Measurements from ENCODE around the gene ANAPC5. TPM values are rescaled to one million over a fixed set of nuclear protein-coding genes. Genes with fewer than 3 reads are reported as not detected.

The ANAPC5 gene
- total and polyA plus RNA-seq, 7 experiments from 2014 or later: 88.1 to 172 (median 141) TPM

GRCh38 chr12:121294151-121294889 is 57.9 kb downstream of the ANAPC5 start:
- Mint-ChIP-seq H3K9me3 (no peaks in the 10 kb centered on the region), H3K36me3 (peaks cover 0 to 11% (median 5%) of the 10 kb centered on the region in 5 donors), H3K4me1 (peaks cover 6 to 37% (median 23%) of the 10 kb centered on the region in 7 donors), H3K27me3 (no peaks in the 10 kb centered on the region), H3K4me3 (peak overlapping the region in 6 of 10 donors; percentile 23 to 92 (median 57)), H3K27ac (no peak overlapping the region)
- Histone ChIP-seq H3K27ac (ENCODE audit: low read depth, low read length) (no peak overlapping the region), H3K36me3 (ENCODE audit: control insufficient read depth in 2 of 3, insufficient read depth in 3 of 3, low read length in 3 of 3) (no peaks in the 10 kb centered on the region), H3K4me1 (ENCODE audit: control insufficient read depth in 2 of 2, insufficient read depth in 2 of 2, low read length in 2 of 2) (peaks cover 12 to 14% of the 10 kb centered on the region in 2 donors), H3K27me3 (ENCODE audit: control insufficient read depth in 2 of 2, insufficient read depth in 2 of 2, low read length in 2 of 2) (no peaks in the 10 kb centered on the region), H3K4me3 (ENCODE audit: low read length) (no peak overlapping the region), H3K9me3 (ENCODE audit: control insufficient read depth in 2 of 3, low read length in 3 of 3) (no peaks in the 10 kb centered on the region)
- ChIA-PET CTCF (no interaction called here), POLR2A (interaction anchor here (0.6 to 2.0 kb wide), 3 partner anchors 55 to 748 kb away, joined by 3 to 5 read pairs (median 3); no protein-coding TSS in a partner anchor)
- ATAC-seq: no peak
- intact Hi-C loops (cut with micrococcal nuclease): no loop called here
- no peak for DNase-seq

DNA sequence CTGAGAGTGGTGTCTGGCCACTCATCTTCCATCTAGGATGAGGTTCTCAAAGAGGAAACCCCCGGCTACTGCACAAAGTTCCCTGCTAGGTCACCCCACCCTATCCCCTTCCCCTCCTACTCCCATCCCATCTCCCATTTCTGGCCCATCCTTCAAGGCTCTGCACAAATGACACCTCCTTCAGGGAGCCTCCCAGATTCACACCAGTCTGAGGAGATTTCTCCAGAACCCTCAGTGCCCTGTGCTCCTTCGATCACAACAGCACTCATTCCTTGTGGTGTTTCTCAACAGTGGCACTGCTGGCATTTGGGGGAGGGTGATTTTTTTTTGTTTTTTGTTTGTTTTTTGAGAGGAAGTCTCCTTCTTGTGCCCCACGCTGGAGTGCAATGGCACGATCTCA is 58.6 kb downstream of the ANAPC5 start:
- Mint-ChIP-seq H3K27me3 (no peaks in the 10 kb centered on the region), H3K4me3 (peak overlapping the region in 1 of 10 donors; percentile 35), H3K27ac (peak overlapping the region in 1 of 9 donors; percentile 56), H3K36me3 (peaks cover 0 to 11% (median 5%) of the 10 kb centered on the region in 5 donors), H3K4me1 (peaks cover 6 to 34% (median 23%) of the 10 kb centered on the region in 7 donors), H3K9me3 (no peaks in the 10 kb centered on the region)
- Histone ChIP-seq H3K27ac (ENCODE audit: low read depth, low read length) (no peak overlapping the region), H3K36me3 (ENCODE audit: control insufficient read depth in 2 of 3, insufficient read depth in 3 of 3, low read length in 3 of 3) (no peaks in the 10 kb centered on the region), H3K9me3 (ENCODE audit: control insufficient read depth in 2 of 3, low read length in 3 of 3) (no peaks in the 10 kb centered on the region), H3K4me1 (ENCODE audit: control insufficient read depth in 2 of 2, insufficient read depth in 2 of 2, low read length in 2 of 2) (peaks cover 12 to 14% of the 10 kb centered on the region in 2 donors), H3K27me3 (ENCODE audit: control insufficient read depth in 2 of 2, insufficient read depth in 2 of 2, low read length in 2 of 2) (no peaks in the 10 kb centered on the region), H3K4me3 (ENCODE audit: low read length) (no peak overlapping the region)
- ChIA-PET POLR2A (no interaction called here), CTCF (no interaction called here)
- ATAC-seq (no peak), DNase-seq (no peak)
- intact Hi-C loops (cut with micrococcal nuclease): no loop called here

- DNase-seq: no peak
- no peaks in the 10 kb centered on the region for H3K36me3 ChIP-seq (ENCODE audit: control insufficient read depth in 2 of 3, insufficient read depth in 3 of 3, low read length in 3 of 3)
- ChIA-PET CTCF (no interaction called here), POLR2A (interaction anchor here (0.7 kb wide), 1 partner anchor 158 kb away, joined by 3 read pairs; the partner anchor contains the start of gene P2RX7)
- Mint-ChIP-seq H3K36me3 (peaks cover 0 to 14% (median 5%) of the 10 kb centered on the region in 5 donors), H3K4me1 (peaks cover 6 to 31% (median 18%) of the 10 kb centered on the region in 7 donors), H3K27me3 (no peaks in the 10 kb centered on the region), H3K9me3 (no peaks in the 10 kb centered on the region), H3K4me3 (no peak overlapping the region), H3K27ac (peak overlapping the region in 1 of 9 donors; percentile 65)
- H3K27ac ChIP-seq (ENCODE audit: low read depth, low read length): no peak overlapping the region
- H3K4me3 ChIP-seq (ENCODE audit: low read length): no peak overlapping the region
- ATAC-seq: no peak
- no peaks in the 10 kb centered on the region for H3K27me3 ChIP-seq (ENCODE audit: control insufficient read depth in 2 of 2, insufficient read depth in 2 of 2, low read length in 2 of 2)
- intact Hi-C loops (cut with micrococcal nuclease): no loop called here
- H3K9me3 ChIP-seq (ENCODE audit: control insufficient read depth in 2 of 3, low read length in 3 of 3): no peaks in the 10 kb centered on the region
- peaks cover 3 to 4% of the 10 kb centered on the region in 2 donors for H3K4me1 ChIP-seq (ENCODE audit: control insufficient read depth in 2 of 2, insufficient read depth in 2 of 2, low read length in 2 of 2)
Observed at GRCh38 chr12:121290410-121290809, 61.8 kb downstream of the ANAPC5 start.

DNA sequence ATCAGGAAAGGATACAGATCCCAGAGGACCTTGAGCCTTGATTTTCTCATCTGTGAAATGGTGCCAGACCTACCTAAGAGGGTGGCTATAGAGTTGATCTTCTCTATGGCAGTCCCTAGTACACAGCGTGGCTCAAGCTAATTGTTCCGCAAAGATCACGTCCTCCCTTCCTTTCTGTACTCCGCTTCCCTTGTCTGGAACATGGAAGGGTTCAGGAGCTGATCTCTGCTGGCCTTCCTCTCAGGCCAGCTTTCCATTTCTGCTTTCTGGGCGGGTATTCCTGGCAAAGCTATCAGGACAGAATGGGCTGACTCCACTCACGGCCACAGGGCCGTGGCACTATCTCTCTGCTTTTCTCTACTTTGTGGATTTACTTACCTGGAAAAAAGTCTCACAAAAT is 62.2 kb downstream of the ANAPC5 start:
- no peak overlapping the region for H3K4me3 Mint-ChIP-seq
- no peaks in the 10 kb centered on the region for H3K27me3 Mint-ChIP-seq
- peak overlapping the region in 1 of 9 donors; percentile 65 for H3K27ac Mint-ChIP-seq
- Histone ChIP-seq H3K27me3 (ENCODE audit: control insufficient read depth in 2 of 2, insufficient read depth in 2 of 2, low read length in 2 of 2) (no peaks in the 10 kb centered on the region), H3K9me3 (ENCODE audit: control insufficient read depth in 2 of 3, low read length in 3 of 3) (no peaks in the 10 kb centered on the region), H3K4me1 (ENCODE audit: control insufficient read depth in 2 of 2, insufficient read depth in 2 of 2, low read length in 2 of 2) (no peaks in the 10 kb centered on the region), H3K4me3 (ENCODE audit: low read length) (no peak overlapping the region), H3K27ac (ENCODE audit: low read depth, low read length) (no peak overlapping the region), H3K36me3 (ENCODE audit: control insufficient read depth in 2 of 3, insufficient read depth in 3 of 3, low read length in 3 of 3) (no peaks in the 10 kb centered on the region)
- no peaks in the 10 kb centered on the region for H3K9me3 Mint-ChIP-seq
- peaks cover 5 to 27% (median 14%) of the 10 kb centered on the region in 7 donors for H3K4me1 Mint-ChIP-seq
- peaks cover 0 to 14% (median 3%) of the 10 kb centered on the region in 5 donors for H3K36me3 Mint-ChIP-seq
- ChIA-PET POLR2A (interaction anchor here (0.7 kb wide), 1 partner anchor 157 kb away, joined by 3 read pairs; the partner anchor contains the start of gene P2RX7), CTCF (no interaction called here)
- intact Hi-C loops (cut with micrococcal nuclease): no loop called here
- ATAC-seq (no peak), DNase-seq (no peak)

DNA sequence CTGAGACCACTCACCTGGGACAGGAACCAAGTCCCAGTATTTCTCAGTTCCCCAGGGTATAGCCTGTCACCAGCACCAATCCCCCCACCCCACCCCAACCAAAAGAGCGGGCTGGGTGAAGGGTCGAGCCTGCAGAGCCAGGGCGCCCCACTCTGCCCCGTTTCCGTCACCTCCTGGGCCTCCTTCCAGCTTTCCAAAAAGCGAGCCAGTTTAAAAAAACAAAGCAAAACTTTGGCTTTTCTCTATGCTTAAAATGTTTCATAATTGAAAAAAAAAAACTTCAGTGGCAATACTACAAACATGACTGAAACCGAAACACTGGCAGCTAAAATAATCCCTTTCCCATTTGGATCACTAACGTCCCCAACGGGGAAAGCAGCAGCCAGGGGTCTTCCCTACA is 63.2 kb downstream of the ANAPC5 start:
- ATAC-seq (no peak), DNase-seq (no peak)
- Mint-ChIP-seq H3K36me3 (peaks cover 0 to 14% (median 1%) of the 10 kb centered on the region in 5 donors), H3K9me3 (no peaks in the 10 kb centered on the region), H3K27me3 (no peaks in the 10 kb centered on the region), H3K27ac (no peak overlapping the region), H3K4me3 (no peak overlapping the region), H3K4me1 (peaks cover 4 to 23% (median 6%) of the 10 kb centered on the region in 7 donors)
- no peaks in the 10 kb centered on the region for H3K27me3 ChIP-seq (ENCODE audit: control insufficient read depth in 2 of 2, insufficient read depth in 2 of 2, low read length in 2 of 2)
- no peak overlapping the region for H3K27ac ChIP-seq (ENCODE audit: low read depth, low read length)
- ChIA-PET POLR2A (interaction anchor here (0.5 to 1.0 kb wide), 2 partner anchors 9 to 31 kb away, joined by 3 to 5 read pairs; no protein-coding TSS in a partner anchor), CTCF (no interaction called here)
- H3K4me3 ChIP-seq (ENCODE audit: low read length): no peak overlapping the region
- intact Hi-C loops (cut with micrococcal nuclease): no loop called here
- H3K36me3 ChIP-seq (ENCODE audit: control insufficient read depth in 2 of 3, insufficient read depth in 3 of 3, low read length in 3 of 3): no peaks in the 10 kb centered on the region
- no peaks in the 10 kb centered on the region for H3K9me3 ChIP-seq (ENCODE audit: control insufficient read depth in 2 of 3, low read length in 3 of 3)
- no peaks in the 10 kb centered on the region for H3K4me1 ChIP-seq (ENCODE audit: control insufficient read depth in 2 of 2, insufficient read depth in 2 of 2, low read length in 2 of 2)

DNA sequence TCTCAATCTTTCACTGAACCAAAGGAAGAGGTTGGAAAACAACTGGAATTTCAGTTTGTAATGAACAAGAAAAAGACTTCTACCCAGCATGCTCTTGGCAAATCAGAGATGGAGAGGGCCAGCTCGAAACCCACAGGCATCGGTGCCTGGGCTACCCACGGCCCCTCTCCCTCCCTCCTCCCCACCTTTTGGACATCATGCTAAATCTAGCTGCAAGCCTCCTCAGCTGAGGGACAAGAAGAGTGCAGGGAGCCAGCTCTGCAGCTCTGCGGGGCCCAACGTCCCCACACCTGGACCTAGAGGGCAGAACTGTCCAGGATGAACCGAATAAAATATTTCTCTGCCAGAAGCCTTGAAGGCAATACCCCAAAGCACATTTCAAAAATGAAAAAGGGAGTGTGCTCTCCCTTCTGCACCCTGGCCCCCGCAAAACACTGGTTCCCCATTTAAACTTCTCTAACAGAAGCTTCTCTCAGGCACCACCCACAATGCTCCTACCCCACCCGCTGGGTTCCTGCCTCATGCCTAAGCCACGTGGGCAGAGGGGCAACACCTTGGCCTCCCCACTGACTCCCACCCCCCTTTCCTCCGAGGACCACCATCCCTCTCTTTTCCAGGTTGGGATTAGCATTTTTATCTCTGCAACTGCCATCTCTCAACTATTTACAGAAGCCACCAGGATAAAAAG is 63.9 kb downstream of the ANAPC5 start:
- Histone ChIP-seq H3K27ac (ENCODE audit: low read depth, low read length) (no peak overlapping the region), H3K36me3 (ENCODE audit: control insufficient read depth in 2 of 3, insufficient read depth in 3 of 3, low read length in 3 of 3) (no peaks in the 10 kb centered on the region), H3K4me3 (ENCODE audit: low read length) (no peak overlapping the region), H3K9me3 (ENCODE audit: control insufficient read depth in 2 of 3, low read length in 3 of 3) (no peaks in the 10 kb centered on the region), H3K4me1 (ENCODE audit: control insufficient read depth in 2 of 2, insufficient read depth in 2 of 2, low read length in 2 of 2) (no peaks in the 10 kb centered on the region), H3K27me3 (ENCODE audit: control insufficient read depth in 2 of 2, insufficient read depth in 2 of 2, low read length in 2 of 2) (no peaks in the 10 kb centered on the region)
- DNase-seq: no peak
- H3K27ac Mint-ChIP-seq: peak overlapping the region in 2 of 9 donors; percentile 8 to 39
- CTCF ChIA-PET: no interaction called here
- ATAC-seq: peak; percentile 45
- intact Hi-C loops (cut with micrococcal nuclease): no loop called here
- no peak overlapping the region for H3K4me3 Mint-ChIP-seq
- H3K36me3 Mint-ChIP-seq: peaks cover 0 to 14% (median 1%) of the 10 kb centered on the region in 5 donors
- peaks cover 4 to 20% (median 6%) of the 10 kb centered on the region in 7 donors for H3K4me1 Mint-ChIP-seq
- POLR2A ChIA-PET: interaction anchor here (0.6 to 1.0 kb wide), 2 partner anchors 9 to 16 kb away, joined by 3 to 5 read pairs; no protein-coding TSS in a partner anchor
- H3K27me3 Mint-ChIP-seq: no peaks in the 10 kb centered on the region
- H3K9me3 Mint-ChIP-seq: no peaks in the 10 kb centered on the region

Measured in naive thymus-derived CD4-positive, alpha-beta T cell (primary cell).